ENCODE measurements around the gene GALNT14. TPM values are rescaled to one million over a fixed set of nuclear protein-coding genes. Genes with fewer than 3 reads are reported as not detected.

GALNT14 gene
- total RNA-seq, 2 experiments from 2014 or later: 1.1 to 1.5 TPM

GRCh38 chr2:30968660-30969397 lies 169.4 kb downstream of the GALNT14 start:
- Mint-ChIP-seq H3K9me3 (no peaks in the 10 kb centered on the region), H3K4me3 (no peak overlapping the region), H3K27me3 (ENCODE audit: low read depth) (peaks cover 4% of the 10 kb centered on the region), H3K36me3 (ENCODE audit: low read depth) (no peaks in the 10 kb centered on the region), H3K27ac (no peak overlapping the region), H3K4me1 (ENCODE audit: low read depth) (no peaks in the 10 kb centered on the region)
- no peak for DNase-seq
- CTCF ChIA-PET: no interaction called here
- intact Hi-C loops (cut with micrococcal nuclease): no loop called here

GRCh38 chr2:30966786-30967185 lies 171.5 kb downstream of the GALNT14 start:
- H3K4me1 Mint-ChIP-seq (ENCODE audit: low read depth): no peaks in the 10 kb centered on the region
- DNase-seq: no peak
- no peak overlapping the region for H3K27ac Mint-ChIP-seq
- no peaks in the 10 kb centered on the region for H3K9me3 Mint-ChIP-seq
- no peaks in the 10 kb centered on the region for H3K36me3 Mint-ChIP-seq (ENCODE audit: low read depth)
- H3K4me3 Mint-ChIP-seq: no peak overlapping the region
- intact Hi-C loops (cut with micrococcal nuclease): no loop called here
- H3K27me3 Mint-ChIP-seq (ENCODE audit: low read depth): peaks cover 4% of the 10 kb centered on the region
- CTCF ChIA-PET: no interaction called here

GRCh38 chr2:30965022-30965531 lies 173.2 kb downstream of the GALNT14 start:
- Mint-ChIP-seq H3K9me3 (no peaks in the 10 kb centered on the region), H3K36me3 (ENCODE audit: low read depth) (no peaks in the 10 kb centered on the region), H3K27me3 (ENCODE audit: low read depth) (peaks cover 4% of the 10 kb centered on the region), H3K4me1 (ENCODE audit: low read depth) (no peaks in the 10 kb centered on the region), H3K4me3 (no peak overlapping the region), H3K27ac (no peak overlapping the region)
- CTCF ChIA-PET: no interaction called here
- DNase-seq: no peak
- intact Hi-C loops (cut with micrococcal nuclease): no loop called here

GRCh38 chr2:30964334-30965005 lies 173.8 kb downstream of the GALNT14 start:
- no peaks in the 10 kb centered on the region for H3K9me3 Mint-ChIP-seq
- intact Hi-C loops (cut with micrococcal nuclease): no loop called here
- no peaks in the 10 kb centered on the region for H3K36me3 Mint-ChIP-seq (ENCODE audit: low read depth)
- H3K27me3 Mint-ChIP-seq (ENCODE audit: low read depth): peaks cover 4% of the 10 kb centered on the region
- no peak overlapping the region for H3K4me3 Mint-ChIP-seq
- H3K4me1 Mint-ChIP-seq (ENCODE audit: low read depth): no peaks in the 10 kb centered on the region
- DNase-seq: no peak
- no peak overlapping the region for H3K27ac Mint-ChIP-seq
- CTCF ChIA-PET: no interaction called here

- CTCF ChIA-PET: no interaction called here
- Mint-ChIP-seq H3K27ac (no peak overlapping the region), H3K9me3 (no peaks in the 10 kb centered on the region), H3K4me1 (ENCODE audit: low read depth) (no peaks in the 10 kb centered on the region), H3K27me3 (ENCODE audit: low read depth) (peaks cover 2% of the 10 kb centered on the region), H3K36me3 (ENCODE audit: low read depth) (no peaks in the 10 kb centered on the region), H3K4me3 (no peak overlapping the region)
- DNase-seq: no peak
- intact Hi-C loops (cut with micrococcal nuclease): no loop called here
Observed at GRCh38 chr2:30963184-30963583, 175.1 kb downstream of the GALNT14 start.

- no peaks in the 10 kb centered on the region for H3K9me3 Mint-ChIP-seq
- no peak overlapping the region for H3K4me3 Mint-ChIP-seq
- intact Hi-C loops (cut with micrococcal nuclease): no loop called here
- DNase-seq: no peak
- H3K4me1 Mint-ChIP-seq (ENCODE audit: low read depth): no peaks in the 10 kb centered on the region
- H3K27me3 Mint-ChIP-seq (ENCODE audit: low read depth): peaks cover 2% of the 10 kb centered on the region
- H3K27ac Mint-ChIP-seq: no peak overlapping the region
- CTCF ChIA-PET: interaction anchor here (0.9 kb wide), 1 partner anchor 16 kb away, joined by 3 read pairs; no protein-coding TSS in a partner anchor
- H3K36me3 Mint-ChIP-seq (ENCODE audit: low read depth): no peaks in the 10 kb centered on the region
Observed at GRCh38 chr2:30960213-30960612, 178.0 kb downstream of the GALNT14 start.

- Mint-ChIP-seq H3K27ac (no peak overlapping the region), H3K4me1 (ENCODE audit: low read depth) (no peaks in the 10 kb centered on the region), H3K4me3 (no peak overlapping the region), H3K9me3 (no peaks in the 10 kb centered on the region), H3K36me3 (ENCODE audit: low read depth) (no peaks in the 10 kb centered on the region), H3K27me3 (ENCODE audit: low read depth) (no peaks in the 10 kb centered on the region)
- CTCF ChIA-PET: interaction anchor here (0.9 kb wide), 1 partner anchor 17 kb away, joined by 3 read pairs; no protein-coding TSS in a partner anchor
- DNase-seq: no peak
- intact Hi-C loops (cut with micrococcal nuclease): no loop called here
Observed at GRCh38 chr2:30959653-30960052, 178.6 kb downstream of the GALNT14 start.

GRCh38 chr2:30958918-30959265 lies 179.3 kb downstream of the GALNT14 start:
- CTCF ChIA-PET: no interaction called here
- Mint-ChIP-seq H3K4me1 (ENCODE audit: low read depth) (no peaks in the 10 kb centered on the region), H3K27me3 (ENCODE audit: low read depth) (no peaks in the 10 kb centered on the region), H3K36me3 (ENCODE audit: low read depth) (no peaks in the 10 kb centered on the region), H3K27ac (no peak overlapping the region), H3K9me3 (no peaks in the 10 kb centered on the region), H3K4me3 (no peak overlapping the region)
- DNase-seq: no peak
- intact Hi-C loops (cut with micrococcal nuclease): no loop called here

- intact Hi-C loops (cut with micrococcal nuclease): no loop called here
- Mint-ChIP-seq H3K4me1 (ENCODE audit: low read depth) (no peaks in the 10 kb centered on the region), H3K4me3 (no peak overlapping the region), H3K36me3 (ENCODE audit: low read depth) (no peaks in the 10 kb centered on the region), H3K27me3 (ENCODE audit: low read depth) (no peaks in the 10 kb centered on the region), H3K27ac (no peak overlapping the region), H3K9me3 (no peaks in the 10 kb centered on the region)
- DNase-seq: no peak
- CTCF ChIA-PET: no interaction called here
Observed at GRCh38 chr2:30958193-30958917, 179.9 kb downstream of the GALNT14 start.

- Mint-ChIP-seq H3K9me3 (no peaks in the 10 kb centered on the region), H3K27me3 (ENCODE audit: low read depth) (no peaks in the 10 kb centered on the region), H3K4me1 (ENCODE audit: low read depth) (no peaks in the 10 kb centered on the region), H3K36me3 (ENCODE audit: low read depth) (no peaks in the 10 kb centered on the region), H3K4me3 (no peak overlapping the region), H3K27ac (no peak overlapping the region)
- intact Hi-C loops (cut with micrococcal nuclease): no loop called here
- CTCF ChIA-PET: no interaction called here
- no peak for DNase-seq
Observed at GRCh38 chr2:30957591-30957990, 180.6 kb downstream of the GALNT14 start.

- no peaks in the 10 kb centered on the region for H3K36me3 Mint-ChIP-seq (ENCODE audit: low read depth)
- H3K9me3 Mint-ChIP-seq: no peaks in the 10 kb centered on the region
- no peak for DNase-seq
- CTCF ChIA-PET: no interaction called here
- no peak overlapping the region for H3K27ac Mint-ChIP-seq
- no peaks in the 10 kb centered on the region for H3K27me3 Mint-ChIP-seq (ENCODE audit: low read depth)
- no peaks in the 10 kb centered on the region for H3K4me1 Mint-ChIP-seq (ENCODE audit: low read depth)
- intact Hi-C loops (cut with micrococcal nuclease): no loop called here
- no peak overlapping the region for H3K4me3 Mint-ChIP-seq
Observed at GRCh38 chr2:30956995-30957394, 181.2 kb downstream of the GALNT14 start.

- DNase-seq: no peak
- Mint-ChIP-seq H3K36me3 (ENCODE audit: low read depth) (no peaks in the 10 kb centered on the region), H3K9me3 (no peaks in the 10 kb centered on the region), H3K4me1 (ENCODE audit: low read depth) (no peaks in the 10 kb centered on the region), H3K4me3 (no peak overlapping the region), H3K27ac (no peak overlapping the region), H3K27me3 (ENCODE audit: low read depth) (no peaks in the 10 kb centered on the region)
- CTCF ChIA-PET: no interaction called here
- intact Hi-C loops (cut with micrococcal nuclease): no loop called here
Observed at GRCh38 chr2:30955516-30956132, 182.6 kb downstream of the GALNT14 start.
